GM12878 (cell line): ENCODE data around the gene SECISBP2. TPM values are rescaled to one million over a fixed set of nuclear protein-coding genes. Genes with fewer than 3 reads are reported as not detected.

Experiments
- ATF7 ChIP-seq: fragments of 450-650 bp; IDR thresholded peaks from 2 replicates; pipeline ENCODE4 v1.6.1; 2016; ENCODE audit warnings: low read depth, mild to moderate bottlenecking
- BHLHE40 ChIP-seq, 2 experiments: fragments of 450-650 bp in 1 of 2; IDR thresholded peaks; 2 replicates each; pipeline ENCODE4 v1.6.1; 2011 to 2017; ENCODE audit warnings: low read depth in 2 of 2, borderline replicate concordance in 1 of 2, improper control_type of control experiment in 1 of 2, low read length in 1 of 2, mild to moderate bottlenecking in 1 of 2
- CBFB ChIP-seq: IDR thresholded peaks from 2 replicates; pipeline ENCODE4 v1.6.1; 2016; ENCODE audit warnings: antibody characterized with exemption, low read depth
- CHD1 ChIP-seq: IDR thresholded peaks from 2 replicates; pipeline ENCODE4 v1.6.1; 2012; ENCODE audit warnings: low read depth, low read length, improper control_type of control experiment
- ESRRA ChIP-seq: IDR thresholded peaks from 2 replicates; pipeline ENCODE4 v1.6.1; 2012; ENCODE audit warnings: mild to moderate bottlenecking, low read length, improper control_type of control experiment
- IKZF2 ChIP-seq, 2 experiments: fragments of 450-650 bp; IDR thresholded peaks; 2 replicates each; pipeline ENCODE4 v1.6.1; 2017; ENCODE audit warnings: mild to moderate bottlenecking in 2 of 2, moderate library complexity in 2 of 2
- KAT2A ChIP-seq: conservative IDR thresholded peaks from 2 replicates; pipeline ENCODE4 v1.6.1; 2011; ENCODE audit warnings: low read depth, low read length; ENCODE audit not compliant: control insufficient read depth
- NBN ChIP-seq: fragments of 450-650 bp; IDR thresholded peaks from 2 replicates; pipeline ENCODE4 v1.6.1; 2016
- RCOR1 ChIP-seq: conservative IDR thresholded peaks from 2 replicates; pipeline ENCODE4 v1.6.1; 2012; ENCODE audit warnings: low read depth, low read length, improper control_type of control experiment
- SRF ChIP-seq, 2 experiments: IDR thresholded peaks; 2 replicates each; pipeline ENCODE4 v1.6.1; 2011; ENCODE audit warnings: low read depth in 2 of 2, low read length in 2 of 2, mild to moderate bottlenecking in 1 of 2, moderate library complexity in 1 of 2
- WRNIP1 ChIP-seq: IDR thresholded peaks from 2 replicates; pipeline ENCODE4 v1.6.1; 2011; ENCODE audit warnings: low read depth, low read length, improper control_type of control experiment, borderline replicate concordance
- polyA plus RNA-seq, 11 experiments: library from polyadenylated mRNA; depleted of rRNA in 4 of 11; unstranded in 6 of 11; stranded (reverse) in 5 of 11; fragments of >200 nt; fragmentation: Nextera tagmentation in 4 of 11; fragmentation: Illumina TruSeq in 1 of 11; extraction: Ambion mirVana in 4 of 11; extraction: Trizol in 1 of 11; gene quantifications; 1 replicate in 1 of 11; 2 replicates in 10 of 11; pipeline versions ENCODE4 v1.2.1 to v1.2.3, GENCODE V29; 2011 to 2016; ENCODE audit warnings: inconsistent platforms in 2 of 11, missing spikeins in 2 of 11, low read depth in 1 of 11
- total RNA-seq, 4 experiments: library from RNA; depleted of rRNA in 3 of 4; stranded (reverse); fragments of >200 nt in 3 of 4; fragmentation: Illumina TruSeq in 1 of 4; extraction: Trizol in 1 of 4; gene quantifications; 2 replicates each; pipeline versions ENCODE4 v1.2.1 to v1.2.3, GENCODE V29; 2013 to 2021
- TF ChIP-seq, protein P1 (sequence below): fragments of 450-650 bp; formaldehyde crosslinking; IDR thresholded peaks from 2 replicates; pipeline ENCODE4 v1.4.0; 2022; ENCODE audit warnings: mild to moderate bottlenecking, moderate library complexity
- TF ChIP-seq, protein P2 (sequence below): IDR thresholded peaks from 2 replicates; pipeline ENCODE4 v1.6.1; 2011; ENCODE audit warnings: low read depth, mild to moderate bottlenecking, low read length, moderate library complexity, borderline replicate concordance; ENCODE audit errors: extremely low read depth
- TF ChIP-seq, protein P3 (sequence below): IDR thresholded peaks from 2 replicates; pipeline ENCODE4 v1.6.1; 2012; ENCODE audit warnings: mild to moderate bottlenecking, low read depth, low read length
- TF ChIP-seq, protein P4 (sequence below): fragments of 450-650 bp; IDR thresholded peaks from 2 replicates; pipeline ENCODE4 v1.6.1; 2017; ENCODE audit warnings: mild to moderate bottlenecking, moderate library complexity
- TF ChIP-seq, protein P5 (sequence below): IDR thresholded peaks from 2 replicates; pipeline ENCODE4 v1.6.1; 2011; ENCODE audit warnings: borderline replicate concordance, low read depth, mild to moderate bottlenecking, moderate library complexity, mixed read lengths, low read length; ENCODE audit not compliant: insufficient read depth; ENCODE audit errors: extremely low read length

SECISBP2 gene
- total and polyA plus RNA-seq, 10 of the 15 experiments (the other 5 are each of a cell fraction or from before 2014, with no cell fraction given): 4.6 to 50.5 (median 31.9) TPM

DNA sequence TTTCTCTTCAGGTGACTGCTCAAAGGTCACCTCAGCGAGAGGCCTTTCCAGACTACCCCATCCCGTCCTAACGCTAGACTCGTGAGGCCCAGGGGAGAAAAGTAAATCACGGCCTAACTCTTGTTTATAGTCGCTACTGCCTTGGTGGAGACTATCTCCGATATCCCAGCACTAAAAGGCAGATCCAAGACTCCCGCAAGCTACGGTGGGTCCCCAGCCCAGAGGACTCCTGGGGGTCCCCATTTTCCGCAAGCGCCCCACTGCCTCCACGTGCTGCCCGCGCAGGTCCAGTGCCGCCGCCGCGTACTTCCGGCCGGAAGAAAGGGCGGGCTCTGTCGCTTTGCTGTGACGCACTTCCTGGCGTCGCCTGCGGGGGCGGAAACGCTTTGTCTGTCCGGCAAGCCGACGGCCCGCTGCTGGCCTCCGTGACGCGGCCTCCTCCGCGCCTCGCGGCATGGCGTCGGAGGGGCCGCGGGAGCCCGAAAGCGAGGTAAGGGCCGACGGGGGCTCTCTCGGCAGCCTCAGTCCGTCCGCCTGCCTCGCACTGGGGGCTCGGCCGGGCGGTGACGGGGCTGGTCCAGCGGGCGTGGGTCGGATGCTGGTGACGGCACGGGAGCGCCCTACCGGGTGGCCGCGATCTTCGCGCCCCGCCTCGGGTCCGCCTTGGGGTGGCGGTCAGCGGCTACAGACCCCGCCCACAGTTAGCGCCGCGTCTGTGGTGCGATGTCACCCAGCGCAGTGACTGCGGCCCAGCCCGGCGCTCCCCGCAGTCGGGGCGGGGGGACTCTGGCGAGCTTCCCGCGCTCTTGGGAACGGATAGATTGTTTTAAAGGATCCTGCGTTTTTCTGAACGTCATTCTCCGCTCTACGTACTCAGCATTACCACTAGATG, at the start of gene SECISBP2 (continued):
- TF ChIP-seq NBN: peak; percentile 86
- TF ChIP-seq, protein P1, sequence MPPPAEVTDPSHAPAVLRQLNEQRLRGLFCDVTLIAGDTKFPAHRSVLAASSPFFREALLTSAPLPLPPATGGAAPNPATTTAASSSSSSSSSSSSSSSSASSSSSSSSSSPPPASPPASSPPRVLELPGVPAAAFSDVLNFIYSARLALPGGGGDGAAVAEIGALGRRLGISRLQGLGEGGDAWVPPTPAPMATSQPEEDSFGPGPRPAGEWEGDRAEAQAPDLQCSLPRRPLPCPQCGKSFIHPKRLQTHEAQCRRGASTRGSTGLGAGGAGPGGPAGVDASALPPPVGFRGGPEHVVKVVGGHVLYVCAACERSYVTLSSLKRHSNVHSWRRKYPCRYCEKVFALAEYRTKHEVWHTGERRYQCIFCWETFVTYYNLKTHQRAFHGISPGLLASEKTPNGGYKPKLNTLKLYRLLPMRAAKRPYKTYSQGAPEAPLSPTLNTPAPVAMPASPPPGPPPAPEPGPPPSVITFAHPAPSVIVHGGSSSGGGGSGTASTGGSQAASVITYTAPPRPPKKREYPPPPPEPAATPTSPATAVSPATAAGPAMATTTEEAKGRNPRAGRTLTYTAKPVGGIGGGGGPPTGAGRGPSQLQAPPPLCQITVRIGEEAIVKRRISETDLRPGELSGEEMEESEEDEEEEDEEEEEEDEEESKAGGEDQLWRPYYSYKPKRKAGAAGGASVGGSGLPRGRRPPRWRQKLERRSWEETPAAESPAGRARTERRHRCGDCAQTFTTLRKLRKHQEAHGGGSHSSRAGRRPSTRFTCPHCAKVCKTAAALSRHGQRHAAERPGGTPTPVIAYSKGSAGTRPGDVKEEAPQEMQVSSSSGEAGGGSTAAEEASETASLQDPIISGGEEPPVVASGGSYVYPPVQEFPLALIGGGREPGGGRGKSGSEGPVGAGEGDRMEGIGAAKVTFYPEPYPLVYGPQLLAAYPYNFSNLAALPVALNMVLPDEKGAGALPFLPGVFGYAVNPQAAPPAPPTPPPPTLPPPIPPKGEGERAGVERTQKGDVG (CRISPR knock-in tag): no peak
- peak; percentile 68 to 80 for TF ChIP-seq IKZF2 (IDR thresholded peaks at IDR 0.05)
- TF ChIP-seq, protein P2, sequence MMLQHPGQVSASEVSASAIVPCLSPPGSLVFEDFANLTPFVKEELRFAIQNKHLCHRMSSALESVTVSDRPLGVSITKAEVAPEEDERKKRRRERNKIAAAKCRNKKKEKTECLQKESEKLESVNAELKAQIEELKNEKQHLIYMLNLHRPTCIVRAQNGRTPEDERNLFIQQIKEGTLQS: peak; percentile 92
- no peak; the same call in 1 of the 2 replicates for TF ChIP-seq CBFB
- TF ChIP-seq KAT2A: no peak
- TF ChIP-seq ATF7: no peak; the same call in 1 of the 2 replicates
- no peak for TF ChIP-seq CHD1
- peak; percentile 81 to 95 for TF ChIP-seq BHLHE40 (IDR thresholded peaks at IDR 0.05; ENCODE audit: borderline replicate concordance in 1 of 2, low read depth in 2 of 2, low read length in 1 of 2)
- TF ChIP-seq, protein P3, sequence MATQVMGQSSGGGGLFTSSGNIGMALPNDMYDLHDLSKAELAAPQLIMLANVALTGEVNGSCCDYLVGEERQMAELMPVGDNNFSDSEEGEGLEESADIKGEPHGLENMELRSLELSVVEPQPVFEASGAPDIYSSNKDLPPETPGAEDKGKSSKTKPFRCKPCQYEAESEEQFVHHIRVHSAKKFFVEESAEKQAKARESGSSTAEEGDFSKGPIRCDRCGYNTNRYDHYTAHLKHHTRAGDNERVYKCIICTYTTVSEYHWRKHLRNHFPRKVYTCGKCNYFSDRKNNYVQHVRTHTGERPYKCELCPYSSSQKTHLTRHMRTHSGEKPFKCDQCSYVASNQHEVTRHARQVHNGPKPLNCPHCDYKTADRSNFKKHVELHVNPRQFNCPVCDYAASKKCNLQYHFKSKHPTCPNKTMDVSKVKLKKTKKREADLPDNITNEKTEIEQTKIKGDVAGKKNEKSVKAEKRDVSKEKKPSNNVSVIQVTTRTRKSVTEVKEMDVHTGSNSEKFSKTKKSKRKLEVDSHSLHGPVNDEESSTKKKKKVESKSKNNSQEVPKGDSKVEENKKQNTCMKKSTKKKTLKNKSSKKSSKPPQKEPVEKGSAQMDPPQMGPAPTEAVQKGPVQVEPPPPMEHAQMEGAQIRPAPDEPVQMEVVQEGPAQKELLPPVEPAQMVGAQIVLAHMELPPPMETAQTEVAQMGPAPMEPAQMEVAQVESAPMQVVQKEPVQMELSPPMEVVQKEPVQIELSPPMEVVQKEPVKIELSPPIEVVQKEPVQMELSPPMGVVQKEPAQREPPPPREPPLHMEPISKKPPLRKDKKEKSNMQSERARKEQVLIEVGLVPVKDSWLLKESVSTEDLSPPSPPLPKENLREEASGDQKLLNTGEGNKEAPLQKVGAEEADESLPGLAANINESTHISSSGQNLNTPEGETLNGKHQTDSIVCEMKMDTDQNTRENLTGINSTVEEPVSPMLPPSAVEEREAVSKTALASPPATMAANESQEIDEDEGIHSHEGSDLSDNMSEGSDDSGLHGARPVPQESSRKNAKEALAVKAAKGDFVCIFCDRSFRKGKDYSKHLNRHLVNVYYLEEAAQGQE: no peak
- TF ChIP-seq WRNIP1: no peak
- TF ChIP-seq SRF (IDR thresholded peaks at IDR 0.05; ENCODE audit: low read depth in 2 of 2, low read length in 2 of 2): peak; percentile 64 to 92
- TF ChIP-seq, protein P4, sequence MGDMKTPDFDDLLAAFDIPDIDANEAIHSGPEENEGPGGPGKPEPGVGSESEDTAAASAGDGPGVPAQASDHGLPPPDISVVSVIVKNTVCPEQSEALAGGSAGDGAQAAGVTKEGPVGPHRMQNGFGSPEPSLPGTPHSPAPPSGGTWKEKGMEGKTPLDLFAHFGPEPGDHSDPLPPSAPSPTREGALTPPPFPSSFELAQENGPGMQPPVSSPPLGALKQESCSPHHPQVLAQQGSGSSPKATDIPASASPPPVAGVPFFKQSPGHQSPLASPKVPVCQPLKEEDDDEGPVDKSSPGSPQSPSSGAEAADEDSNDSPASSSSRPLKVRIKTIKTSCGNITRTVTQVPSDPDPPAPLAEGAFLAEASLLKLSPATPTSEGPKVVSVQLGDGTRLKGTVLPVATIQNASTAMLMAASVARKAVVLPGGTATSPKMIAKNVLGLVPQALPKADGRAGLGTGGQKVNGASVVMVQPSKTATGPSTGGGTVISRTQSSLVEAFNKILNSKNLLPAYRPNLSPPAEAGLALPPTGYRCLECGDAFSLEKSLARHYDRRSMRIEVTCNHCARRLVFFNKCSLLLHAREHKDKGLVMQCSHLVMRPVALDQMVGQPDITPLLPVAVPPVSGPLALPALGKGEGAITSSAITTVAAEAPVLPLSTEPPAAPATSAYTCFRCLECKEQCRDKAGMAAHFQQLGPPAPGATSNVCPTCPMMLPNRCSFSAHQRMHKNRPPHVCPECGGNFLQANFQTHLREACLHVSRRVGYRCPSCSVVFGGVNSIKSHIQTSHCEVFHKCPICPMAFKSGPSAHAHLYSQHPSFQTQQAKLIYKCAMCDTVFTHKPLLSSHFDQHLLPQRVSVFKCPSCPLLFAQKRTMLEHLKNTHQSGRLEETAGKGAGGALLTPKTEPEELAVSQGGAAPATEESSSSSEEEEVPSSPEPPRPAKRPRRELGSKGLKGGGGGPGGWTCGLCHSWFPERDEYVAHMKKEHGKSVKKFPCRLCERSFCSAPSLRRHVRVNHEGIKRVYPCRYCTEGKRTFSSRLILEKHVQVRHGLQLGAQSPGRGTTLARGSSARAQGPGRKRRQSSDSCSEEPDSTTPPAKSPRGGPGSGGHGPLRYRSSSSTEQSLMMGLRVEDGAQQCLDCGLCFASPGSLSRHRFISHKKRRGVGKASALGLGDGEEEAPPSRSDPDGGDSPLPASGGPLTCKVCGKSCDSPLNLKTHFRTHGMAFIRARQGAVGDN: peak; percentile 88; the same call in 1 of the 2 replicates
- no peak for TF ChIP-seq RCOR1
- TF ChIP-seq, protein P5, sequence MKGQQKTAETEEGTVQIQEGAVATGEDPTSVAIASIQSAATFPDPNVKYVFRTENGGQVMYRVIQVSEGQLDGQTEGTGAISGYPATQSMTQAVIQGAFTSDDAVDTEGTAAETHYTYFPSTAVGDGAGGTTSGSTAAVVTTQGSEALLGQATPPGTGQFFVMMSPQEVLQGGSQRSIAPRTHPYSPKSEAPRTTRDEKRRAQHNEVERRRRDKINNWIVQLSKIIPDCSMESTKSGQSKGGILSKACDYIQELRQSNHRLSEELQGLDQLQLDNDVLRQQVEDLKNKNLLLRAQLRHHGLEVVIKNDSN: peak; percentile 82
- TF ChIP-seq ESRRA: peak; percentile 33; the same call in 1 of the 2 replicates
